HG03442 (cell line): ENCODE data around the gene FARP1.

Experiments used
- ATAC-seq: cut with Tn5 transposase; IDR thresholded peaks from one replicate; pipeline ENCODE4 v1.9.1; 2021; ENCODE audit warnings: mild to moderate bottlenecking, moderate library complexity; ENCODE audit not compliant: unreplicated experiment

FARP1 gene

DNA sequence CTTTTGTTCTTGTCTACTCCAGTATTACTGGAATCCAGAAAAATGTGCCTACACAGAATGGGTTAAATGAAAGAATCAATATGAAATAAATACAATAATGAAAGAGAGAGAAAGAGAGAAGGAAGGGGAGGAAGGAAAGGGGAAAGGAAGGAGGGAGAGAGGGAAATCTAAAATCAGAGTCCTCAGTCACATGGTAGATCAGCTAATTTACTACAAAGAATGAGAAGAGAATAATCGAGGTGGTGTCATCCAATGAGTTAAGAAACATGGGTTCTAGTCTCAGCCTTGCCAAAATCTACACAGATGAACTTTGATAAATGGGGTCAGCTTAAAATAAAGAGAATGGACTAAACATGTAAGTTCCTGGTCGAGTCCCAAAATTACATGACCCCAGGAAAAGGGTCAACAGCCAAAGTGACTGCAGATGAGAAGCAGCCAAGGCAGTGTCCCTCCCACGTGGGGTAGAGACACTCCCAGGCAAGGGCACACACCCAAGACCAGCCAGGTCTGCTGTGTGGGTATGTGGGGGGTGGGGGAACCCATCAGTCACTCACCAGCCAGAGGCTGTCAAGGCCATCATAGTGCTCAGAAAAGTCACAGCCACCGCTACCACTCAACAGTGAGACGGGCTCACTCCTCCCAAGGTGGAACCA lies 330.4 kb downstream of the FARP1 start:
- ATAC-seq = no peak

DNA sequence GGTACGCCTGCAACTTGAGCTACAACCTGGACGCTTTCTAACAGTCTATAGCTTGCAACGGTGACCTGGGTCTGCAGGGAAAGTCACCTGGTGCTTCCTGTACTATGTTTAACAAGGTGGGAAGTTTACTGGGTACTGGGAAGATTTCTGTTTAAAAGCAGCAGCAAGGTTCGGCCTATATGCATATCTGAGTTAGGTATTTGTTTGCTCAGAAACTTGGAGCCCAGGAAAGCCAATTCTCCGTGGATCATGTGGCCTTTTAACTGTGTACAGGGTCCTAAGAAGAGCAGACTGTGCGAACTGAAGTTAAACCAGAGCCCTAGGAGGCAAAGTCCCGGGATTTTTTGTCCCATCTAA lies 330.9 kb downstream of the FARP1 start:
- no peak for ATAC-seq

DNA sequence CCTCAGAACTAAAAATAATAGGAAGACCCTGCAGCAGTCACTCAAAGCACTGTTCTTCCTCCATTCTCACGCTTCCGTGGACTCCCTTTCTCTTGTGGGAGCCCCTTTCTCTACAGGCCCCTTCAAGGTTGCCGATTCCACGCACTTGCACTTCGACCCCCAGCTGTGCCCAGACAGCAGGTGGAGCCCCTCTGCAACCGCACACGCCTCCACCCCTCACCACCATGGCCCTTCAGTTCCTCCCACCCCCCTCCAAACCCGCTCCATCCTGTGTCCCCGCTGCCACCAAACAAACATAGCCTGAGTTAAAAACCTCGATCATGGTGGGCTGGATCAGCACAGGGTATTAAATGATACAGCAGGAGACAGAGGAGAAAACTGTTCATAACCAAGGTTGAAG lies 331.4 kb downstream of the FARP1 start:
- no peak for ATAC-seq

DNA sequence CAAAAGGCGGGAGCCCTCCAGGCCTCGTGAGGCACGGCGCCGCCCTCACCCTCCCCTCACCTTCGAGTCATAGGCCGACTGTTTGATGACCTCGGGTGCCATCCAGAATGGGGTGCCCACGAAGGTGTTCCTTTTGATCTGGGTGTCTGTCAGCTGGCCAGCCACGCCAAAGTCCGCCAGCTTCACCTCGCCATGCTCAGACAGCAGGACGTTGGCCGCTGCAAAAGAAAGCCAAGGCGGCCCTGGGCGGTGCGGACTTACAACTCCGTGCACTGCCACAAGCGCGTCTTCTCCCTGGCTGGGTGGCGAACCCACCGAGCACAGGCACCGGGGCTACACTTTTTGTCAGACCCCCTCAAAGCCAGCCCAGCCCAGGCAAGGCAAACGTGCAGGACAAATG lies 331.9 kb downstream of the FARP1 start:
- no peak for ATAC-seq

DNA sequence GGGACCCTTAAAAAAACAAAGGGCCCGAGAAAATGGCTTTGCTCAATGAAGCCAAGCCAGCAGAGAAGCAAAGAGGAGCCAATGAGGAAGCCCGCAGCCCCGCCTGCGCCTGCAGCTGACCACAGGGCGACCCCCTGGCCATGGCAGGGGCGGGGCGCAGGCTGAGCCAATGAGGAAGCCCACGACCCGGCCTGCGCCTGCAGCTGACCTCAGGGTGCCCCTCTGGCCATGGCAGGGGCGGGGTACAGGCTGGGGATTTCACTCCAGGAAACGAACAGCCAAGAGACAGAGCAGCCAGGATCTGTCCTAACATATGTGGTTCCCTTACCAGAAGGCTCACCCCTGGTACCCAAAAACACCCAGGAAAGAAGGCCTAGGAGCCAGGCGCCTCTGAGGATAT lies 332.6 kb downstream of the FARP1 start:
- ATAC-seq = no peak

GRCh38 chr13:98476106-98476505 lies 333.2 kb downstream of the FARP1 start:
- ATAC-seq = peak; percentile 25

DNA sequence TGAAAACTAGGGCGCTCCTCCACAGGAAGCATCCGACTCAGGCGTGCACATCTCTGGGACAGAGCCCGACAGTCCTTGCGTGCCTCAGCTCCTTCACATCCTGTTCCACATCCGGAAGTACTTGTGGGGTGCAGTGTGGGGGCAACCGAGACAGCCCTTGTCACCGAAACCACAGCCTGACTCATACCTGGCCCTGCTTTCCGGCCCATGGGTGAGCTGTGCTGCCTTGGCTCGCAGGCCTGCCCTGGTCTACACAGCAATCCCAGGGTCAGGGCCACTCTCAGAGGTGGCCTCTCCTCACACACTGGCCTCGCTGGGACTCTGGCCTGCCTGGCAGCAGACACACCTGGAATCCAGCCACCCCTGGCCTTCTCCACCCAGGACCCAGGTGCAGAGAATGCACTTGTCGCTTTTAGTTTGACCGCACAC lies 333.7 kb downstream of the FARP1 start:
- ATAC-seq = peak; percentile 89

- peak; percentile 36 for ATAC-seq
Observed at GRCh38 chr13:98478189-98479129, 335.6 kb downstream of the FARP1 start.

GRCh38 chr13:98479496-98480003 lies 336.7 kb downstream of the FARP1 start:
- ATAC-seq = no peak

DNA sequence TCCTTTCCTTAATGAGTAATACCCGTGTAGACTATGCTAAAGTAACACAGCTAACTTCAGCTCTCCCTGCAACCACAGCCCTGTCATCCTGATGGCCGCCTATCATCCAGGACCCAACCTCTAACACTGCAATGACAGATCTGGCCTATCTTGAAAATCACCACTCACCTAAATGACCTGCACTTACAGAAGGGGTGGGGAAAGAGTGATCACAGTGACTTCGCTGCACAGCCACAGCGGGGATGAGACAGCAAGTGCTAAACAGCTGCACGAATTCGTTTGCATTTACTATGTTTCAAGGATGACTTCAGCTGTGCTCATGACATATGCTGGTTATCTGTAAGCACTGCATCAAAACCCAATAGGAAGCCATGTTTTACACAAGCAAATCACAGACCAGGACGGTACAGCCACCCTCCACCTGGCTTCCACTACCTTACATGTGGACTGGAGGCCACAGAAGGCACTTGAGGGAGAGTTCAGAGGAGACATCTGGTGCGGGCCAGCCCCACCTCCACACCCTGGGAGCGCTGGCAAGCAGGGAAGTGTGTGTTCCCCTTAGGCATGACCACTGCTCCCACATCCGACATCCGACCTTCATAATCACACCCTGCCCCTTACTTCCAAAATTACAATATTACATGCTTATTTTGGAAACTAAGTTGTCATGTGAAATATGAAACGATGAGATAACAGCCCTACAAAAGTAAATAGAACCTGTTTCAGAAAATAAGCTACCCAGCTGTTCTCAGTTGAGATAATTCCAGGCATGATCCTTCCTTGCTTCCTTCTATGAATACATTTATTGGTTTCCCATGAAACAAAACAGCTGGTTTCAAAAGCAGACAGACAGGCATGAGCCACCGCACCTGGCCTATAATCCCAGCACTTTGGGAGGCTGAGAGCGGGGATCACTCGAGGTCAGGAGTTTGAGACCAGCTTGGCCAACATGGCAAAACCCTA lies 338.3 kb downstream of the FARP1 start:
- peak; percentile 22 for ATAC-seq

- ATAC-seq = no peak
Observed at GRCh38 chr13:98482476-98483444, 339.9 kb downstream of the FARP1 start.

DNA sequence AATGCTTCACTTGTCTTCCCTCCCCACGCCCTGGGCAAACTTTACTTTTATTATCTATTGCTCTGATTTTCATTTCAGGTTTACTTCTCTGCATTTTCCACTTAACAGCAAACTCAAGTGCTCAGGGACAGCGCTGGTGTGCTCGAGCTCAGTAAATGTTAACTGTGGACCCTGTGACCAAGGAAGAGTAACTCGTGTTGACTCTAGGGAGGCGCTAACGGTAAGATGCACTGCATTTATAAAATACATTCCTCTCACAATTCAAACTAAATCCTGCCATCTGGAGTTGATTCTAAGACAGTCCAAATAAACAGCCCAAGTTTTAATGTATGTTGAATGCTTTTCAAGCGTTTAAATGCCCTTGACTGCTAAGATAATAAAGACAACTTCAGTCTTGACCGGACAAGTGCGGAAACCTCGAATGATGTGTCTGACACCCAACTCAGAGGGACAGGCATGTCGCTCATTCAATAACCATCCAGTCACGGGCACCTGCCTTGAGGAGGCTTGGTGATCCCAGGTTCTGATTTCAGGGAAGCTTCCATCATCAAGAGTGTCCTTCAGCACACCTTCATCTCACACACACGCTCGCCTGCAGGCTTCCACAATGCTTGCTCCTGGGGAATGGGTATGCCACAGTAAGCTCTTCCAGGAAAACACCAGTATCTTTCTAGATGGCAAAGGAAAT lies 340.9 kb downstream of the FARP1 start:
- no peak for ATAC-seq

DNA sequence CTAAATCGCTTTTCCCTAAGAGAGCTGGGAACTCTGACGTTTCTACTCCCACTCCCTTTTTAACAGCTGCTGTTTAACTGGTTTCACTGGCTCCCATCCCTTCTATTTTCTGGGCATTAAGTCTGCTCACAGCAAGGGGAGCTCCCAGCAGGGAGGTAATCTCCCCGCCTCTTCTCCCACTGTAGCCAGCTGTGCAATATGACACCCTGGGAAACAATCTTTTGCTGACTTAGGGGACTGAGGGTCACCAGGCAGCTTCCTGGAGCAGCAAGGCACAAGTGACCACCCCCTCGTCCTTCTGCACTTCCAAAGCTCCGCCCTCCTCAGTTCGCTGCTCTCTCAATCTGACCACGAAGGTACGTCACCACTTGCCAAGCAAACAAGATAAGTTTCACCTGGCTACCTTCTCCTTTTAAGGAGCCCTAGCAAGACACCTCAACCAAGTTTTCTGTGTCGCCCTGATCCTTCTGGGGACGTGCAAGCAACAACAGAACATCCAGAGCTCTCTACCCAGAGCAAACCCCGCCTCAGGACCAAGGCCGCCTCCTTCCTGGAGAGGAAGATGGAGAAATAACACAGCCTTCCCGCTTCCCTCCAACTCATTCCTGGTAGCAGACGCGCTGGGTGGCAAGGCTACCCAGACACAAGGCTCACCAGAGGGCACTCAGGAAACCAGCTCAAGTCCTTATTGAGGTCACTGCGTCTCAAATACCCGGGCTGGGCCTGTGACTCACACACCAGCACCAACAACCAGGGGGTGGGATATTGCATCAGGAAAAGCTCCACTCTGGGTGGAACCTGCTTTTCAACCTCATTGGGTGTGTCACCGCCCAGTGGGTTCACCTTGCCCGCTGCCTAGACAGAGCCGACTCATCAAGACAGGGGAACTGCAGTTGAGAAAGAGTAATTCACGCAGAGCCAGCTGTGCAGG lies 341.7 kb downstream of the FARP1 start:
- no peak for ATAC-seq

- no peak for ATAC-seq
Observed at GRCh38 chr13:98485561-98485960, 342.7 kb downstream of the FARP1 start.

DNA sequence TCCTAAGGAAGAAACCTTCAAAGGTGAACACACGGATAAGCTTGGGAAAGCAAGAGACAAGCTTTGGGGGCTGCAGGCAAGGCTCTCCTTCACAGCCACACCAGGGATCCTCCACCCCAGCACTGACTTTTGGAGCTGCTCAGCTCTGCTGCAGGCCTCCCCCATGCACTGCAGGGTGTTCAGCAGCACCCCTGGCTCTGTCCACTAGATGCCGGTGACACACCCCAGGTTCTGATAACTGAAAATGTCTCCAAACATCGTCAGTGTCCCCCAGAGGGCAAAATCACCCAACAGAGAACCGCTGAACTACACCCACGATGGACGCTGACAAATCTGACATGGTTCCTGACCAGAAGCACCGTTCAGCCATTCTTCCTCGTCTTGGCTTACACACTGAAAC lies 343.5 kb downstream of the FARP1 start:
- no peak for ATAC-seq

- ATAC-seq = no peak
Observed at GRCh38 chr13:98487016-98487415, 344.1 kb downstream of the FARP1 start.

DNA sequence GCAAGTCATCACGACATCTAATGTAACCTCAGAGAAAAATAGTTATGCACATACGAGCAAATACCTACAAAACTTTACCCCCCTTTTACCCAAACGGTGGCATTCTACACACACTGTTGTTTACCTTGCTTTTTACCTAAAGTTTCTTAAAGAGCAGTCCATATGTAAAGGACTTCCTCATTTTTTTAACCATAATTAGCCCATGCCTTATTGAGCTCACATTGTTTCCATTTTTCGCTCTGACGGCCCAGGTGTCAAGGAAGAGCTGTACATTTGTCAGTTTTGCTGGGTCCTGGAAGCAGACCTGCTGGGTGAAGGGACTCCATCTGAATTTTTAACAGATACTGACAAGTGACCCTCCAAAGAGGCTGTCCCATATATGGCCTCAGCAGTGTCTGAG lies 344.6 kb downstream of the FARP1 start:
- no peak for ATAC-seq

- ATAC-seq = peak; percentile 45
Observed at GRCh38 chr13:98488736-98489135, 345.8 kb downstream of the FARP1 start.
